GM19438 (cell line): ENCODE results near the gene PCDH1.

Source experiments
- ATAC-seq: cut with Tn5 transposase; IDR thresholded peaks from one replicate; pipeline ENCODE4 v1.9.1; 2021; ENCODE audit warnings: low read depth; ENCODE audit not compliant: unreplicated experiment

Gene PCDH1

DNA sequence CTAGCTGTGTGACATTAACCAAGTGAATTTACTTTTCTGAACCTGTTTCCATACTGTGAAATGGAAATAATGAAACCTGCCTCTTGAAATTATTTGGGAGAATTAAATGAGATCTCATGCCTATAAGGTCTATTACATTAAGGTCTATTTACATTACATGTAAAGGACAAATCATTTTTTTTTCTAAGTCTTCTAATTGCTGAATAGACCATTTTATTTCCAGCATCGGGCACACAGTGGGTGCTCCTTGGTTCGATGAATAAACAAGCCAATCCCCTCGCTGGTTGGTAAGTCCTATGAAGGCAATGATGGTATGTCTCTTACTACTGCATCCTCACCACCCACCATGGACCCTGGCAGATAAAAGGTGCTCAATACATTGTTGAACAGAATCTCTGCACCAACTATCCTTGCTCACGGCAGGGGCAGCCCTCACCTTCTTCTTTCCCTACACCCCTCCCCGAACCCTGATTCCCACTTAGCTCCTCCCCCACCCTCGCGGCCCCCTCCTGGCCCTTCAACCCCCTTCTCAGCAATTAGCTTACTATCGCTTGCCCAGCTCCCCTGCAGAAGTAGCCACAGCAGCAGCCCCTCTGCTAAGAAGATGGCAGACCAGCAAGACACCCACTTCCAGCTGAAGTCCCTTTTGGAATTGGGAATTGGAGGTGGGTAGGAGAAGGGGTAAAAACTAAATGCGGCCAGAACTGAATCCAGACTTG is 3.0 kb downstream of the PCDH1 start:
- ATAC-seq: no peak

DNA sequence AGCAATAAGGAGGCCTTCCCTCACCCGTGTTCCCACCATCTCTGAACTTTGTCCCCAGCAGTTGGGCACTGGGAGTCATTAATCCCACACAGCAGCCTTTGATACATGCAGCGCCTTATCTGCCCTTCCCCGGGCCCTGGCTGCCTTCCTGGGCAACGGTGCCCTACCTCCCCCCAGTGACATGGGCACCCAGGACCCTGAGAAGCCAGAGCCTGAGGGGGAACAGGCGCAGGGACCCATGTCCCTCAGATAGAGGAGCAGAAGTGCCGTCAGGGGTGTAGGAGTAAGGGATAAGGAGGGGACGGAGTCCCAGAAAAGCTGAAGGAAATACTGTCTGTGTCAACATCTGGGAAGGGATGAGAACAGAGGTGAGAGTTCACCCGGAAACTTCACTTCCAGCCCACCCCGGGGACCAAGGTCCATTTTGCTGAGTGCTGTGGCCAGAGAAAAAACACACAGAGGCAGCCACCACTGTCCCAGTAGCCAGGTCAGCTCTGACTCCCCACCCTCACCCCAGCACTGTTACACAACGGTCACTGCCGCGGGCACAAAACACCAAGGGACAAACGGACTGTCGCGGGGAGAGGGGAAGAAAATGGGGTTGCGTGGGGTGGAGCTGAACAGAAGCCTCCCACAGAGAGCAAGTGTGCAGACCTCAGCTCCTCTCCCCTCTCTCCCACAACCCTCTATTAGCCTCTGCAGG is 3.8 kb downstream of the PCDH1 start:
- ATAC-seq: no peak

DNA sequence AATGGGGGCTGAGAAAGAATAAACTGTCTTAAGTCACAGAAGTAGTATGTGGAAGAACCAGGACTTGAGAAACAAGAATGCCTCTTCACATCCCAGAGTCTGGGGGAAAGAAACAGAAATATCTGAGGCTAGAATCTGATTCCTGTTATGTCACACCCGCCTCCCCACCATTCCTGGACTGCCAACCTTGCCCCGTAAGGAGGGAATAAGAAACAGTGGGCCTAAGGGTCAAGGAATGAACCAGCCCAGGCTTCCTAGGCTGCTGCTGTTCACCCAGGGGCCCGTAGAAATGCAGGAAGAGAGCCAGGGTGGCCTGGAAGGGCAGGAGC is 4.3 kb downstream of the PCDH1 start:
- ATAC-seq: no peak

DNA sequence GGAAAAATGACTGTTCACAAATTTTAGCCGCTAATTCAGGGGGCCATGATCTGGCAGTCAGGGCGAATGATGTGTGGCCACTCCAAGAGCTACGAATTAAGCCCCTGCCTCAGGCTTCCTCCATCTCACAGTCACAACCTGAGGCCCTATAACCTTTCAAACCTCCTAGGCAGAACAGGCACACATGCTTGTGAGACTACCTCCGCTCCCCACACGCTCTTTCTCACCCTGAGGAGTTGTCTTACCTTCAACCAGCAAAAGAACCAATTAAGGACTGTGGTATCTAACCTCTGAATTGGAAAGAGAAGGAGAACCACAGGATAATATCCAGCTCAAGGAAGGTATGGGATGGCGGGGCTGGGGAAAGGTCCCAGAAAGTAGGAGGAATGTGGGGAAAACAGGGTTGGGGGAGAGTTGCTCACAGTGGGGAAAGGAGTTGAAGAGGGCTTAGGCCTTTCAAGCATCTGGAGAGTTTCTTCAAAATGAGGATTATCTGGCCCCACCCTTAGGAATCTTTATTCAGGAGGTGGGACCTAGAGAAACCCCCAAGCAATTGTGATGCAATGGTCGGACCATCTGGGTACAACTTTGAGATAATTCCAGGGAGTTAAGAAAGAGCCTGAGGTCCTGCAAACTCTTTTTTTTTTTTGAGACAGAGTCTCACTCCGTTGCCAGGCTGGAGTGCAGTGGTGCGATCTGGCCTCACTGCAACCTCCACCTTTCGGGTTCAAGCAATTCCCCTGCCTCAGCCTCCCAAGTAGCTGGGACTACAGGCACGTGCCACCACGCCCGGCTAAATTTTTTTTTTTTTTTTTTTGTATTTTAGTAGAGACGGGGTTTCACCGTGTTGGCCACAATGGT is 5.5 kb downstream of the PCDH1 start:
- ATAC-seq: no peak

DNA sequence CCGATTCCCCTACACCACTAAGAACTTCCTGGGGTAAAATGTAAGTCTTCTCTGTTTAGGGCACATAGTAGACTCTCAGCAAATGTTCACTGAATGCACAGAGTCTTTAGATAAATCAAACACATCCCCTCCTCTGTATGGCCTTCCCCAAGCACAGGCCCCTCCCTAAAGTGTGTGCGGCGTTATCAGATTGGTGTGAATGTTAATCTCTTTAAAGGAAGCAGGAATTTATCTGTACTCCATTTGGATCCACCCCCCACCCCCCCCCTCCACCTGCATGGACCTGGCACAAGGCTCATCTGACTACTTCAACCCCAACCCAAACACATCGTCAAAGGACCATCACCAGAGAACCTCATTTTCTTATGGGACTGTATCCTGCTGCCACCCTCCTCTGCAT is 6.3 kb downstream of the PCDH1 start:
- ATAC-seq: no peak

DNA sequence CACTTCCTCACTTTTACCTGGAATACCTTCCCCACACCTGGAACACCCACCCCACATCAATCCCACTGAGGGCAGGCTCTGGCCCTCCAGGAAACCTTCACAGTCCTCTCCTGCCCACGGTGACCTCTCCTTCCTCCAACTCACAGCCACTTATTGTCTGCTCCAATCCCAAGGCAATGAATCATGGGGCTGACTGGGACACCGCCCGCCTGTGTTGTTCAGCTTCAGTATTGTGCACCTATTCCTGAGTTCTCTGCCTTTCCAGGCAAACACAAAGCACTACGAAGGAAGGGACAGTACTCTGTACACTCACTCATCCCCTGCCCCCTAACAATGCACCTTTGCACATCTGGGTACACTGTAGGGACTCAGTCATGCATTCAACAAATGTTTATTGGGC is 7.3 kb downstream of the PCDH1 start:
- ATAC-seq: no peak

DNA sequence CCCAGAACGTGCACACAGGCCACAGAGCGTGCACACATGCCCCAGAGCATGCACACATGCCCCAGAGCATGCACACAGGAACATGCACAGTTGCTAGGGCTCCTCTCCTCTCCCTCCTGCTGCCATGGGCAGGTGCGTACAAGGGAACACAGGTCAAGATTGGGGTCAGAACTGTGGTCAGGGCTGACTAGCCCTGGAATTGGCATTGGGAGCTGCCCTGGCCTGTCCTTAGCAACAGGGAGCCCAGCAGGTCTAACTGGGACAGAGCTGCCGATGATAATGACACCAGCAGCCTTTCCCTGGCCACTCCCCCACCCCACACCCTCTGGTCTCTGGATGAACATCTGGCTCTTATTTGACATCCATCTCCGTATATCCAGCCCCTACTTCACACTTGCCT is 8.0 kb downstream of the PCDH1 start:
- no peak for ATAC-seq

DNA sequence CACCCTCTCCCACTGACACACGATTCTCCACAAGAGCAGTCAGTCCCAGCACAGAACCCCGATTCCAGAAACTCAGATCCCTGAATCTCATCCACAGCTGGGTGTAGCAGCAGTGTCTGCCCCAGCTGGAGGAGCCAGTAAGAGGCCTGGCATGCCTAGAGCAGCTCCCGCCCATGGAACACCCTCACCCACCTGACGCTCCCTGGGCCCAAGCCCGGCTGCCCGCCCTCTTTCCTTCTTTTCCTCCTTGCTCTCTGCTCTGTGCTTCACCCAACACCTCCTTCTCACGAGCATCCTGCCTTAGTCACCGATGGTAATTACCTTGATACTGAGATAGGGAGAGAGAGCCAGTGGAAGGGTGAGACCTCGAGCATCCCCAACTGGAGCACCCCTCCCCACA is 8.7 kb downstream of the PCDH1 start:
- ATAC-seq: no peak

DNA sequence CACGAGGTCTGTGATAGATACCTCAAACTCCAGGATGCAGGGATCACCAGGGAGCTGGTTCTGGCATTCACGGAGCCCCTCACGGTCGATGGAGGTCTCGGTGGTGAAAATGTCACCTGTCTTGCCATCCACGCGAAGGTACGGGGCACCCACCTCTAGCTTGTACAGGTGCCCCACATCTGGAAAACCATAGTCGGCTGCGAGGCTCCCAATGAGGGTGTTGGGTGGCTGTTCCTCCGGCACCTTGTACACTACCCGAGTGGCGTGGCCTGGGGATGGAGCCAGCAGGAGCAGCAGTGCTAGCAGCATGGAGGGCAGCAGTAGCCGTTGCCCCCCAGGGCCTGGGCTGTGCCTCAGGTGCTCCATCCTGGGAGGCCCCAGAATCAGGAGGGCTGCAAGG is 9.2 kb downstream of the PCDH1 start:
- no peak for ATAC-seq

DNA sequence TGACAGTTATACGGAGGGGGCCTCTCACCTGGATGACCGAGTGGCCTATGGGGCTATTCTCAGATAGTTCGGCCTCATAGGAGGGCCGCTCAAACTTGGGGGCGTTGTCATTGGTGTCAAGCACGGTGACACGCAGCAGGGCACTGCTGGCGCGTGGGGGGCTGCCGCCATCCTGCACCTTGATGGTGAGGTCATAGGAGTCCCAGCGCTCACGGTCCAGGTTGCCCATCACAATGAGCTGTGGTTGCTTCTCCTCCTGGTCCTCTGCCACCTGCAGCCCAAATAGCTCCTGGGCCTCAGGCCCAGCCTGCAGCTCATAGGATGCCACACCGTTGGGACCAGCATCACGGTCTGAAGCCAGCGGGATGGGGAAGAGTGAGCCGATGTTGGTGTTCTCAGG is 9.7 kb downstream of the PCDH1 start:
- no peak for ATAC-seq

DNA sequence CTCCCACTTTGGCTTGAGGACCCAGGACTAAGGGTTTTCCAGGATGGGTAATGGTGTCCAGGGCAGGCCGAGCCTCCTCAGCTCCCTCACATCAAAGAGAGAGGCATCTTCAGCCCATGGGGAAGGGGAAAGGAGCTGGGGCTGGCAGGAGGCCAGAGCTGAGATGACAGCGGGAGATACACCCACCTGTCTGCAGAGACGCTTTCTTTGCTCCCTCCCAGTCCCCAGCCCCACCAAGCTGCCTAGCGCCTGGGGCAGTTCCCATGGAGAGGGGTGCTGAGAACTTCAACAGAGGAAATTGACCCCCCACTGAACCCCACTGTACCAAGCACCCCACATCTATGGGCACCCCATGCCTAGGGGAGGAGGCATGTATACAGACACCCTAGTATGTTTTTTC is 10.6 kb downstream of the PCDH1 start:
- ATAC-seq: no peak

DNA sequence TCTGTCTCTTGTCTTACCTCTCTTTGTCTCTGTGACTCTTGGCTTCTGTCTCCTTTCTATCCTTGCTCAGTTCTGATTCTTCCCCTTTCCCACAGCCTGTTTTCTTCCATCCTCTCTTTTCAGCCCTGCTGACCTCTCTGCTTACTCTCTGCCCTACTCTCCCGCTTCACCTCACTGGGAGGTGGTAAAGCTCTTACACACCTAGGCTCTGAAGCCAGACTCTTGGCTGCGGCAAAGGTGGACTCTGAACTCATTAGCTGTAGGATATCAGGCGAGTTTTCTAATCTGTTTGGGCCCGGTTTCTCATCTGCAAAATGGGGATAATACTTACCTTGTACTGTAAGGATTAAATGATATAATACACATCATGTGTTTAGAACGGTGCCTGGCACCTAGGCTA is 11.1 kb downstream of the PCDH1 start:
- ATAC-seq: no peak

DNA sequence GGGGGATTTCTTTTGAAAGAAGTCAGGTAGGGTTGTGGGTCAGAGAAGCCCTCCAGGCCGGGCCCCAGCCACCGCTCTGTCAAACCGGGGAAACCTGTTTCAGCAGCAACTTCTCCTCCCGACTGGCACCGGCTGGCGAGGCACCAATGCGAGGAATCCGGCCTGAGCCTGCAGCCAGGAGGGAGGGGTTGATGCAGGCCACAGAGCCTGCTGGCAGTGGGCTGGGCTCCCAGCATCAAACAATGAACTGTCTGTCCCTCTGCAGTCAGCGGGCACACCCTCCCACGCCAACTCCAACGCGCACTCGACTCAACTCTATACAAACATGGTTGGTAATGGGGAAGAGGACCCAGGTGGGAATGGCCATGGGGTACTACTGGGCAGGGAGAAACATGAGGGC is 12.1 kb downstream of the PCDH1 start:
- no peak for ATAC-seq

DNA sequence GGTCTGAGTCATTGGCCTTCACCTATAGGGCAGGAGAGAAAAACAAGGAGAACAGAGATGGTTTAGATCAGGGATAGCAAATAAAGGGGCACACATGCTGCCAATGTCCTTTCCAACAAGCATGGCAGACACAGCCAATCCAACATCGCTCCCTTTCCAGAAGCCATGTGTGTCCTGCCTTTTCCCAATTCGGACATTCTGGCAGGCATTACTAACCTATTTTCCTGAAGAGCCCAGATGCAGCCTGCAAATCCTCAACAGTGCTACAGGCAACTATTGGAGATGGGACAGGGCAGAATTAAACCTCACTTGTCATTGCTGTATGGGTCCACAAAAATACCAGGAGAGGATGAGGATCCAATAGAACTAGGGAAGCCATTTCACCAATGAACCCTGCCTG is 12.8 kb downstream of the PCDH1 start:
- ATAC-seq: no peak

DNA sequence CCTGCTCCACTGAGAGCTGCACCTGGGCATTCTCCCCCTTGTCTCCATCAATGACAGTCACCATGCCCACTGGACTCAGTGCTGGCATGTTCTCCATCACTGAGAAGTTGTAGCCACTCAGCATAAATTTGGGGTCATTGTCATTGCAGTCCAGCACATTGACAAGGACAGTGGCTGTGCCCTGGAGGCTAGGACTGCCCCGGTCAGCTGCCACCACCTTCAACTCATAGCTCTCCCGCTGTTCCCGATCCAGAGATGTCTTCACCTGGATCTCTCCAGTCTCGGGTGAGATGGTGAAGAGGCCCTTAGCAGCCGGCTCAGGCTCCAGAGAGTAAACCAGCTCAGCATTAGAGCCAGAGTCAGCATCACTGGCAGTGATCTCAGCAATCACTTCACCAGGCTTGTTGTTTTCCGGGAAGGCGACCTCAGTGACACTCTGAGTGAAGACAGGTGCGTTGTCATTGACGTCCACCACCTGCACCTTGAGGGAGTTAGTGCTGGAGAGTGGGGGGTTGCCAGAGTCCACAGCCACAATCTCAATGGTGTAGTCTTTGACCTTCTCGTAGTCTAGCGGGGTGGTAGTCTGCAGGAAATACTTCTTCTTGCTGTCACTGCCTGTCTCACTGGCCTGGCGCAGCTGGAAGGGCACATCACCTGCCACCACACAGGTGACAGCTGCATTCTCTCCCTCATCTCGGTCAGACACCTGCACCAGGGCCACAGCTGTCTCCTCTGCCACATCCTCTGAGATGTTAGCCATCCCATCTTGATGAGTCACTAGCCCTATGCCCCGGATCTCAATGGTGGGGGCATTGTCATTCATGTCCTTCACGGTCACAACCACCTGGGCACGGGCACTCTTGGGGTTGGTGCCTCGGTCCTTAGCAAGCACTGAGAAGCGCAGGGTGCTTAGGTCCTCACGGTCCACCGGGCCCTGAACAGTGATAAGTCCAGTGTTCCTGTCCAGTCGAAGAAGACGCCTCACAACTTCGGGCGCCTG is 13.5 kb downstream of the PCDH1 start:
- no peak for ATAC-seq

DNA sequence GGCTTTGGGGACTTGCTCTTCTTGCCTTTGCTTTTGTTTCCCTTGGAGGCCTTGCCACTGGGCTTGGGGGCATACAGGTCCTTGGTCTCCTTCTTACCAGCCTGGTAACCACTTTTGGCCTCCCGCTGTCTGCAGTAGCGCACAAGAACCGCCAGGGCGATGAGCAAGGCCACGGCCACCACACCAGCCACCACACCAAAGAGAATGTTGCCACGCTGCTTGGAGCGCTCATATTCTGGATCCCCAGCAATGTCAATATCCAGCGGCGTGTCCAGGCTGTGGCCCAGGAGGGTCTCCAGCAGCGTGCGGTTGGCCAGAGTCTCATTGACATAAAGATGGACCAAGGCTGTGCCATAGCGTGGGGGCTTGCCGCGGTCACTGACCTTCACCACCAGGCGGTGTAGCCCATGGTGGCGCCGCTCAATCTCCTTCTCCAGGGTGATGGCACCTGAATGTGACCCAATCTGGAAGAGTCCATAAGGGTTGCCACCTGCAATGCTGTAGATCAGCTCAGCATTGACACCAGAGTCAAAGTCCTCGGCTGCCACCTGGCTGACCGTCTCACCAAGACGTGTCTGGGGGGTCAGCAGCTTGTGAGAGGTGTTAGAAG is 14.5 kb downstream of the PCDH1 start:
- no peak for ATAC-seq

DNA sequence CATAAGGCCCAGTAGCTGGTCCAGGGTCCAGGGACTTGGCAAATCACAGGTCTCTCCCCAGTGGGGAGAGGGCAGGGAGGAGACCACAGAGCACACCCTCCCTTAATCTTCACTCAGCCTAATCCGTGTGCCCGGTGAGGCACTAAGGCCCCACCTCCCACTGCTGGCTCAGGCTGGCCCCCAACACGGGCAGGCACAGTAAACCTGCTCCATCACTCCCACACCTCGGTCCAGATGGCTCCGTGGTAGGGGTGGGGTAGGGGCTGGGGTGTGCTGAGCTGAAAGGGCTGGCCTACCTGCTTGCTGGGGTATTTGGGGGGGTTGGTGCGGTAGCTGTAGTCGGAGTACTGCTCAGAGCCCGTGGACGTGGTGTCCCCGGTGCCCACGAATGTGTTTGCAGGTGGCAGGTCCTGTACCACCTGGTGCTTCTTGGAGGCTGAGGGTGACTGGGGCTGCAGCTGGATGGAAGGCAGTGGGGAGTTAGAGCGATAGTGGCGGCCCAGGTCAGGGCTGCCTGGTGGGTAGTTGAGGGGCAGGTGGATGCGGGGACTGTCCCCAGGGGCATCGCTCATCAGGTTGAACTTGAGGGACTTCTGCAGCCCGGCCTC is 15.2 kb downstream of the PCDH1 start:
- ATAC-seq: no peak

DNA sequence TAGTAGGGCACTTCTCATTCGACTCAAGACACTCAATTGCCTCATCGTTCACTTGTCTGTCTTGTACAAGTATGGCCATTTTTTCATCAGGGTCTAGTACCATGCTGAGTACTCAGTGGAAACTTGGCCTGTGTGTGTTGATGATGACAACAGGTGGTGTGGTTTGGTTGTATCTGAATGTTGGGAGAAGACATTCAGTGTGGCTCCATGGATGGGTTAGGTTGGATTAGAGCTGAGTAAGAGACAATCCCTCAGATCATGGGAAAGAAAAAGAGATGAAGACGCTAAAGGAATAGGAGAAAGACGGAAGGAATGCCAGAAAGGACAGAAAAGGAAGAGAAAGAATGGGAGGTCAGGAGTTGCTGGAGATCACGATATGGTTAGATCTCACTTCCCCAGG is 17.0 kb downstream of the PCDH1 start:
- no peak for ATAC-seq

DNA sequence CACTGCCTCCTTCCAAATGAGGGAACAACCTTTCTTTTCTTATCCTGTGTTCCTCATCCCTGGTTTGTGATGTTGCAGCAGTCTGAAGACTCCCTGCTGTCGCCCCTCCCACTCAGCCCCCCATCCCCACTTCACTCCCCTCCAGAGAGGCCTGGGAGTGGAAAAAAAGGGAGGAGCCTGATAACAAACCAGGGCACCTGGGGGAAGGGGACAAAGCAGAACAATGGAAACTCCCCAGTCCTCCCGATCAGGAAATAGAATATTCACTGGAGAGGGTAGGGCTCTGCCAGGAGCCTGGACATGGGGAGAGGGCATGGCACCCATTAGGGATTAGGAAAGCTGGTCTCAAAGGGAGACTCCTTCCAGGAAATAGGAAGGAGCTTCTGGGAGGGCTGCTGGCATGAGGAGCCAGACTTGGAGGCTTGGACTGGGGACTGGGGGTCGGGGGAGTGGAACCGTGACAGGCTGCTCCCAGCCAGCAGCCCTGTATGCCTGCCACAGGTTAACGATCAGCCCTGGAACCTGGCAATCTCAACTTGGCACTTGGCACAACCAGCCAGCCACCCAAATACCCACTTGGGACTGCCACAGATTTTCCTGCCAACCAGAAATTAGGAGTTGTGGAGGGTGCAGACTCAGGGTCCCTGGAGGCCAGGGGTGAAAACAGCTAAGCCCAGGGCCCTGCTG is 20.0 kb downstream of the PCDH1 start:
- ATAC-seq: no peak
